K562 (cell line): ENCODE data around the gene GAPDHS. TPM values are rescaled to one million over a fixed set of nuclear protein-coding genes. Genes with fewer than 3 reads are reported as not detected.

Experiments used
- CBFA2T3 ChIP-seq: fragments of 450-650 bp; IDR thresholded peaks from 2 replicates; pipeline ENCODE4 v1.6.1; 2017
- CSDE1 ChIP-seq, 2 experiments: fragments of 450-650 bp; IDR thresholded peaks; 2 replicates each; pipeline ENCODE4 v1.6.1; 2016; ENCODE audit warnings: mild to moderate bottlenecking in 1 of 2
- CTCFL ChIP-seq: IDR thresholded peaks from 2 replicates; pipeline ENCODE4 v1.6.1; 2011; ENCODE audit warnings: borderline replicate concordance, low read depth, mild to moderate bottlenecking, moderate library complexity, low read length; ENCODE audit not compliant: insufficient read depth, poor library complexity, severe bottlenecking
- DDX20 ChIP-seq: fragments of 450-650 bp; IDR thresholded peaks from 2 replicates; pipeline ENCODE4 v1.6.1; 2016; ENCODE audit warnings: missing genetic modification characterization, low read depth, mild to moderate bottlenecking, missing compliant biosample characterization, moderate library complexity
- FUS ChIP-seq: fragments of 200-400 bp; formaldehyde crosslinking; optimal IDR thresholded peaks from 2 replicates; pipeline ENCODE3; 2017; ENCODE audit warnings: low read depth, low read length
- HDAC1 ChIP-seq, 2 experiments: fragments of 450-650 bp; IDR thresholded peaks; 2 replicates each; pipeline ENCODE4 v1.6.1; 2016 to 2017; ENCODE audit warnings: inconsistent platforms in 1 of 2, mild to moderate bottlenecking in 1 of 2, moderate library complexity in 1 of 2
- HDAC2 ChIP-seq: fragments of 450-650 bp; IDR thresholded peaks from 2 replicates; pipeline ENCODE4 v1.6.1; 2016; ENCODE audit warnings: mild to moderate bottlenecking
- KHSRP ChIP-seq: fragments of 450-650 bp; IDR thresholded peaks from 2 replicates; pipeline ENCODE4 v1.6.1; 2017
- PBX2 ChIP-seq, 2 experiments: IDR thresholded peaks in 1 of 2; conservative IDR thresholded peaks in 1 of 2; 2 replicates each; pipeline ENCODE4 v1.6.1; 2016; ENCODE audit warnings: low read depth in 2 of 2, mild to moderate bottlenecking in 1 of 2, missing compliant biosample characterization in 1 of 2, missing genetic modification characterization in 1 of 2, moderate library complexity in 1 of 2
- PHTF2 ChIP-seq: fragments of 250-450 bp; sonication (Bioruptor Pico); IDR thresholded peaks from 2 replicates; pipeline ENCODE4 v1.5.0; 2021; ENCODE audit warnings: mild to moderate bottlenecking
- PKNOX1 ChIP-seq: fragments of 450-650 bp; IDR thresholded peaks from 2 replicates; pipeline ENCODE4 v1.6.1; 2016
- RAD21 ChIP-seq, 2 experiments: fragments of 250-450 bp in 1 of 2; fragments of 450-650 bp in 1 of 2; sonication (Bioruptor Pico) in 1 of 2; formaldehyde crosslinking in 1 of 2; IDR thresholded peaks in 1 of 2; conservative IDR thresholded peaks in 1 of 2; 2 replicates each; pipeline versions ENCODE4 v1.4.0 to v1.8.0; 2020 to 2022; ENCODE audit warnings: mild to moderate bottlenecking in 2 of 2, moderate library complexity in 1 of 2
- RHOXF2B ChIP-seq: fragments of 250-450 bp; sonication (Bioruptor Pico); conservative IDR thresholded peaks from 2 replicates; pipeline ENCODE4 v1.5.1; 2021
- SMAD4 ChIP-seq: fragments of 250-450 bp; sonication (Bioruptor Pico); conservative IDR thresholded peaks from 2 replicates; pipeline ENCODE4 v1.8.0; 2021; ENCODE audit warnings: inconsistent platforms, mild to moderate bottlenecking, moderate library complexity
- TAL1 ChIP-seq: fragments of 450-650 bp; IDR thresholded peaks from 2 replicates; pipeline ENCODE4 v1.6.1; 2016; ENCODE audit warnings: mild to moderate bottlenecking
- TEAD1 ChIP-seq, 2 experiments: fragments of 450-650 bp in 1 of 2; sonication (generic) in 1 of 2; formaldehyde crosslinking; IDR thresholded peaks; 2 replicates each; pipeline versions ENCODE4 v1.4.0 to v1.8.0; 2020 to 2022; ENCODE audit warnings: mild to moderate bottlenecking in 2 of 2, missing genetic modification reagents in 1 of 2
- TEAD2 ChIP-seq: fragments of 450-650 bp; IDR thresholded peaks from 2 replicates; pipeline ENCODE4 v1.6.1; 2016; ENCODE audit warnings: missing genetic modification characterization, control low read depth, missing compliant biosample characterization
- TFAP4 ChIP-seq: sonication (generic); formaldehyde crosslinking; IDR thresholded peaks from 2 replicates; pipeline ENCODE4 v1.8.0; 2022; ENCODE audit warnings: missing genetic modification reagents, mild to moderate bottlenecking, moderate library complexity, borderline replicate concordance
- XRCC5 ChIP-seq: fragments of 200-400 bp; formaldehyde crosslinking; IDR thresholded peaks from 2 replicates; pipeline ENCODE4 v1.6.1; 2017; ENCODE audit warnings: low read depth, mild to moderate bottlenecking, low read length
- polyA plus RNA-seq, 8 experiments: library from polyadenylated mRNA; depleted of rRNA in 4 of 8; stranded (reverse) in 5 of 8; unstranded in 3 of 8; fragments of >200 nt; fragmentation: Nextera tagmentation in 2 of 8; fragmentation: Illumina TruSeq in 1 of 8; extraction: Ambion mirVana in 2 of 8; extraction: Trizol in 1 of 8; gene quantifications; 2 replicates each; pipeline versions ENCODE4 v1.2.1 to v1.2.3, GENCODE V29; 2011 to 2014; ENCODE audit warnings: inconsistent platforms in 1 of 8, missing spikeins in 1 of 8
- total RNA-seq, 7 experiments: library from RNA; depleted of rRNA in 6 of 7; stranded (reverse); fragments of >200 nt in 6 of 7; fragmentation: Illumina TruSeq in 2 of 7; extraction: Trizol in 2 of 7; gene quantifications; 2 replicates each; pipeline versions ENCODE4 v1.2.1 to v1.2.3, GENCODE V29; 2011 to 2021; ENCODE audit warnings: low replicate concordance in 1 of 7

GAPDHS gene
- total and polyA plus RNA-seq, 9 of the 15 experiments (the other 6 are each of a cell fraction or from before 2014, with no cell fraction given) = 0.08 to 0.12 TPM; not detected in 7

- TF ChIP-seq RAD21 (CRISPR knock-in tag; conservative IDR thresholded peaks at IDR 0.05 in 1 of 2, IDR thresholded peaks at IDR 0.05 in 1 of 2) (peak; percentile 37 to 68; a peak in 3 of 4 replicates), TAL1 (no peak), CSDE1 (IDR thresholded peaks at IDR 0.05) (no peak), FUS (no peak), HDAC2 (no peak), CTCFL (peak; percentile 61), XRCC5 (0 out of 2 replicates have a peak, but pooled peaks have one; percentile 47), CBFA2T3 (no peak), KHSRP (no peak), DDX20 (tag) (no peak), PKNOX1 (no peak), RHOXF2B (no peak), TFAP4 (CRISPR knock-in tag) (peak; percentile 57; the same call in 1 of the 2 replicates), PHTF2 (no peak), PBX2 (CRISPR knock-in tag; IDR thresholded peaks at IDR 0.05; ENCODE audit: low read depth) (no peak), PBX2 (tag; conservative IDR thresholded peaks at IDR 0.05; ENCODE audit: low read depth) (no peak), HDAC1 (IDR thresholded peaks at IDR 0.05) (no peak), TEAD2 (peak; percentile 94), SMAD4 (CRISPR knock-in tag) (no peak), TEAD1 (CRISPR knock-in tag; IDR thresholded peaks at IDR 0.05) (peak; percentile 98 to 99)
These were observed 23.2 kb upstream of the GAPDHS start (continued) for GRCh38 chr19:35509861-35510625.
